HK-2 (cell line): Measurements from ENCODE around the gene NTNG1.
"Not testable (repeated sequence)": the region's sequence is repeated elsewhere in the genome, so short reads cannot be mapped to it uniquely, and the experiment has no call there.

Experiments used
- DNase-seq: peaks from one replicate; pipeline ENCODE4 v3.0.0-alpha.2; 2018; ENCODE audit not compliant: unreplicated experiment

Gene NTNG1

DNA sequence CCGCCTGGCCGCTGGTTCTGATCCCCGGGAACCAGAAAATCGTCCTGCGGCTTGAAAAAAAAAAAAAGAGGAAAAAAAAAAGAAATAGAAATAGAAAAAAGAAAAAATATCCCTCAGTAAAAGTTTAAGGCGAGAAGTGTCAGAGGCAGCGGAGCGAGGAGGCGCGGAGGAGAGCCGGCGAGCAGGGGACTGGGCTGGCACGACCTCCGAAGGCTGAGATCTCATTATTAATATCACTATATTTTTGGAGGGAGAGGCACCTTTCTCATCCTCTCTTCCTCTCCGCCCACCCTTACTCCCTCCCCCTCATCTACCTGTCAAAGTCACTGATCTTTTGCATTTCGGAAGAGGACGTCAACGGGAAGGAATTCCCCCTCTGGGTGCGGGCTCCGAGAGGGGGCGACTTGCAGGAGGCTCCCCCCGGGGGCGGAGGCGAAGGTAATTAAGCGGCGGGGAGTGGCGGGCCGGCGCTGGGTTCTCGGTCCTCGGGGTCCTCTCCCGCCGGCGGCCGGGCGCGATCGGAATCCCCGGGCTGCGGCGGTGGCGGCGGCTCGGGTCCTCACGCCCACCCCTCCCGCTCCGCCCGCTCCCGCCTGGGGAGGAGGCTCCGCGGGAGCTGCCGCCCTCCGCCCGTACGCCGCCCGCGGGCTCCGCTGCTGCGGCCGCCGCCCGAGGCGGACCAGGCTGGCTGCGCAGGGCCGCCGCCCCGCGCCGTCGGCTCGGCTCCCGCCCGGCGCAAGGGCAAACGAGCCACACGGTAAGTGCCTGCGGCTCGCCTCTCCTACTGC is at the start of gene NTNG1:
Gene NTNG1, plus strand, starts transcription at position 337 of the 788 bp plus-strand sequence.
- DNase-seq, result peak; percentile 57

DNA sequence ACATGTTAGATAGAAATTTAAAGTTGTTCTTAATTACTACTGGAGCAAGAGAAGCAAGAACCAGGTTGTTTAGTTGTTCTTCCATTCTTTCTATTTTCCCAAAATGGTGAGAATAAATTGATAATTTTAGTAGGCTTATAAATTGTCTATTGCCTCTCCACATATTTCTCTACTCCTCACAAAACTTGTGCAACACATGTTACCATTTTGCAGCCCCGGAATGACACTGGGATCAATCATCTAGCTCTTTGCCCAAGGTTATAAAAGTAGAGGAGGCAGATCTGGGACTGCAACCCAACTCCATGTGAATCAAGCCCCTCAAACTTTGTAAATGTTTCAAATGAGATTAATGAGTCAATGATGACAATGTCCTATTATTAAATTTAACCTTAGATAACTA is 49.4 kb upstream of the NTNG1 start:
- no peak for DNase-seq

DNA sequence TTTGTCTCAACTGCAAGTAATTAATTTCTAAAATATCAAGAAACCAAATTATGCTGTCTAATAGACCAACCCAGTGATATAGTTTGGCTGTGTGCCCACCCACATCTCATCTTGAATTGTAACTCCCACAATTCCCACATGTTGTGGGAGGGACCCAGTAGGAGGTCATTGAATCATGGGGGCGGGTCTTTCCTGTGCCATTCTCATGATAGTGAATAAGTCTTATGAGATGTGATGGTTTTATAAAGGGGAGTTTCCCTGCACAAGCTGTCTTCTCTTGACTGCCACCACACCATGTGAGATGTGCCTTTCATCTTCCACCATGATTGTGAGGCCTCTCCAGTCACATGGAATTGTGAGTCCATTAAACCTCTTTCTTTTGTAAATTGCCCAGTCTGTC is 47.4 kb upstream of the NTNG1 start:
- DNase-seq, result not testable (repeated sequence)

GRCh38 chr1:107095647-107096046 is 45.2 kb upstream of the NTNG1 start:
- no peak for DNase-seq

- DNase-seq, result no peak
Observed at GRCh38 chr1:107096690-107097089, 44.1 kb upstream of the NTNG1 start.

DNA sequence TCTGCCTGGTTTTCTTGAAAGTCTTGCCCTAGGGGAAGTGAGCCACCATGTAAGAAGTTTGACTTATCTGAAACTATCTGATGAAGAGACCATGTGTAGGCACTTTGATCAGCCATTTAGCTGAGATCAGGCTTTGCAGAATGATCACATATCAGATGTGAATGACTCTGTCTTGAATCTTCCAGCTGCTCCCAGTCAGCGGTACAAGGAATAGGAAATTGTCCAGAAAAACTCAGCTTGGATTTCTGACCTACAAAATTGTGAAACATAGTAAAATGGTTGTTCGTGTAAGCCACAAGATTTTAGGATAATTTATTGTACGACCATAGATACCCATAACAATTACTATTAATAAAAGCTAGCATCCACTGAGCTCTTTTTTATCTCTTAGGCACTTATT is 41.9 kb upstream of the NTNG1 start:
- no peak for DNase-seq

DNA sequence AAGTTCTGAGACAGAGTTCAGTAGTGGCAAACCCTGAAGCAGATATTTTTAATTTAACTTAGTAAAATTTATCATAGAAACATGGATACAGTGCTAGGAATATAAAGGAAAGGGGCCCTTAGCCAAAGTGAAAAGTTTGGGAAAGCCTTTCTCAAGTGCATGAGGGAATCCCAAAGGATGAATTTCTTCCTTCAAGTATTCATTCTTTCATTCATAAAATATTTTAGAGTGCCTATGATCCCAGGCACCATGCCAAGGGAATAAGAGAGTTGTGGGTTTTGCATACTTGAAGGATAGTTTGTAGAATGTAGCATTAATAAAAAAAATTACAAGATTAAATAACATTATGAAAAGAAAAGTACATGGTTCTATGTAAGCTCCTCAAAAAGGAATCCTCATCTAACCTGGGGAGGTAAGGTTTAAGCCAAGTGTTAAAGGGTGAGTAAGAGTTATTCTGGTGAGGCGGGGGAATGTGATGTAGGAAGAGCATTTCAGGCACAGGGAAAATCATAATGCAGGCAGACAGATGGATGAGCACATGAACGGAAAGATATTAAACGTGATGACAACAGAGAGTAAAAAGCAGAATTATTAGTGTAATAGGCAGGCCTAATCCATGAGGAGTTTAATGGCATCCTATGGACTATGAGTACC is 40.4 kb upstream of the NTNG1 start:
- DNase-seq, result no peak

GRCh38 chr1:107105914-107106313 is 34.9 kb upstream of the NTNG1 start:
- no peak for DNase-seq

GRCh38 chr1:107110326-107110725 is 30.5 kb upstream of the NTNG1 start:
- DNase-seq, result no peak

- no peak for DNase-seq
Observed at GRCh38 chr1:107116306-107116790, 24.5 kb upstream of the NTNG1 start.

DNA sequence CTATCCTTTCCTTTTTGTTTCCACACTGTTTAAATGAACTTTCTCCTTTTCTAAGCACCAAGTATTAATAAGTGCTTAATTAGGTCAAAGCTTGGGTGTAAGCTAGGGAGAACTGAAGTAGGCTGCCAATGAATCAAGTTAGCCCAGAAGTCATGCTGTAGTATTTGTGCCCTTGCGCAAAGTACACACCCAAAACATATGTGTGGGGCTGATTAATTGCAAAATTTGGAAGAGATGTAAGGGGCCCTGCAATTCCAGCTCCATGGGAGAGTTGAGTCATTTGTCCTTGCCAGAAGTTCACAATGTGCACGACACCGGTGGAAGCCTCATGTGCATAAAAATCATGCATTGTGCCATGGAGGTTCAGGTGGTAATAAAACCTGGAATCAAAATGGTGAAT is 18.6 kb upstream of the NTNG1 start:
- no peak for DNase-seq

DNA sequence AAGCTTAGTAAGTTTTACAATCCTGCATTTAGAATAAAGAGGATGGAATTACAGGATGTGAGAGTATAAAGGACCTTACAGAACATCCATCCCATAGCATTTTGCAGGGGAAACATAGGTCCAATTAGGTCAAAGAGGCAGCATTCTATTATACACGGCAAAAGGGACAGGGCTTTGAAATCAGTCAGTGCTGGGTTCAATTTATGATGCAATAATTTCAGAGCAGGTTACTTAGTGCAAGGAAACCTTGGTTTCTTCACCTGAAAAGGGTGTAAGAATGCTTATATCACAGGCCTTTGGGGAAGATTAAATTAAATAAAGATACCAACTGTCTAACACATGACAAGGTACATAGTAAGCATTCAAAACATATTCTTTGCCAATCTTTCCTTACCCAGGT is 17.1 kb upstream of the NTNG1 start:
- DNase-seq, result no peak

DNA sequence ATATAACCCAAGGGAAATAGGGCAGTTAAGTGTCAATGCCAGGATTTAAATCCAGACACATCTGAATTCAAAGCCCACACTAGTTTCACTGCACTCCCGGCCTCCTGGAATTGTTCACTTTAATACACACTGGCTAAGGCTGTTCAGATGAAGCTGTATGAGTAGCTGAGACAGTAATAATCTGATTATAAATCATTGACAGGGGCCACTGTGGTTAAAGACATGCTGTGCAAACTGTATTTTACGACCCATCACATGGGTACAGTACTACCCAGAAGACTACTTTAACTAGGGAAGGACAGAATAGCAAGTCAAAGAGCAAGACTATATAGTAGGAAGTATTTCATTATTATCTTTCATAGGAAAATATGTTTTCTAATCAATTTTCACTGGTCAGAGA is 16.1 kb upstream of the NTNG1 start:
- no peak for DNase-seq

- DNase-seq, result no peak
Observed at GRCh38 chr1:107132195-107132594, 8.6 kb upstream of the NTNG1 start.

DNA sequence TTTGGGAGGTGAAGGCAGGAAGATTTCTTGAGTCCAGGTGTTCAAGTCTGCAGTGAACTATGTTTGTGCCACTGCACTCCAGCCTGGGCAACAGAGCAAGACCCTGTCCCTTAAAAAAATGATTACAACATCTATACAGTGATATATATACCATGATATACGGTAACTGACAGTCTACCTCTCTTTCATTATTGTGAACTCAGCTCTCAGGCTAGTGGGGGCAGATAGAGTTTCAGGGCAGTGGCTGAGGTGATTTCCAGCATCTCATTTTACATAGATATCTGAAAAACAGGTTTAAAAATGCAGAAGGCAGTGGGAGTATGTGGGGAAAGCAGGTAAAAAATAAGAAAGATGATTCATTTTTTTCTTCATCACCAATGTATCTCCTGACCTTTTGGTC is 8.1 kb upstream of the NTNG1 start:
- DNase-seq, result no peak

DNA sequence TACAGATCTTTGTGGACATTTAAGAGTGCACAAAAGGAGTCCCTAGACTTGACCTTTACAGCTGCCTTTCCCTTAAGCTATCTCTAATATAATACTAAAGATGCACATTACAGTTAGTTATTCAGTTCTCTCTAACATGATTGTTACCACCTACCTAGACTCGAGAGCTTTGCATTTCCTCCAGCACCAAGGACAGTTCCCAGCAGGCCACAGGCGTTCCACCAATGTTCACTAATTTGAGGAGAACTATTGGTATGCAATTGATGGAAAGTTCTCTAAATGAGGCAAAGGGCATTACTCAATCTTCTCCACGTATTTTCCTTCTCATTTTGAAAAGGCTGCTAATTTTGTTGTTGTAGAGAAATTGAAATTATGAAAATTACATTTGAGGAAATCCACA is 5.4 kb upstream of the NTNG1 start:
- DNase-seq, result peak; percentile 46

GRCh38 chr1:107138166-107138565 is 2.7 kb upstream of the NTNG1 start:
- DNase-seq, result no peak

DNA sequence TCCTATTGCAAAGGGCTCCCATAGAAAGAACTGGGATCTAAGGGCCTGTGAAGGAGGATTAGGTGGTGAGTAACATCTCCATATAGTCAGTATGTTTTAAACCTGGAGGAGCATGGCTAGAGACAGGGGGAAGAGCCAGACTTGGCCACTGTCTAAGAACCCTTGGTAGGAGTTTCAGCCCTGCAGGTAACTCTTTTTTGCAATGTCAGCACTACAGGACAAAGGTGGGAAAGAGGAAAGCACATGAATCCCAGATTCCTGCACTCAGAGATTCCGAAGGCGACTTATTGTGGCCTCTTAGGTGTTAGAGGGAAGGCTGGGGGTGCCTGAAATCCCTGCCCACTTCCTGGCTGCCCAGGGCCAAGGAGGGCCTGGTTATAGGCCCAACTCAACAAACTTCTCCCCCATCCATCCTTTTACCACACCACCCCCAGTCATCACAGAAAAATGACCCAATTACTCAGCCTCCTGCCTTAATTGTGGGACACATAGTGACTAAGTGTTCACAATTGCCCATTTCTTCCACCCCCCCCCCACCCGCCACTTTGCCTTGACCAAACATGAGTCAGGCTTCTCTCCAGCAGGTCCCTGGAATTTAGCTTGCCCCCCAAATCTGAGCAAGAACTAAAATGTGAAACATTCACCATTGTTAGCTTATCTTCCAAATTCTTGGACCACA is 1.9 kb upstream of the NTNG1 start:
- peak; percentile 82 for DNase-seq

DNA sequence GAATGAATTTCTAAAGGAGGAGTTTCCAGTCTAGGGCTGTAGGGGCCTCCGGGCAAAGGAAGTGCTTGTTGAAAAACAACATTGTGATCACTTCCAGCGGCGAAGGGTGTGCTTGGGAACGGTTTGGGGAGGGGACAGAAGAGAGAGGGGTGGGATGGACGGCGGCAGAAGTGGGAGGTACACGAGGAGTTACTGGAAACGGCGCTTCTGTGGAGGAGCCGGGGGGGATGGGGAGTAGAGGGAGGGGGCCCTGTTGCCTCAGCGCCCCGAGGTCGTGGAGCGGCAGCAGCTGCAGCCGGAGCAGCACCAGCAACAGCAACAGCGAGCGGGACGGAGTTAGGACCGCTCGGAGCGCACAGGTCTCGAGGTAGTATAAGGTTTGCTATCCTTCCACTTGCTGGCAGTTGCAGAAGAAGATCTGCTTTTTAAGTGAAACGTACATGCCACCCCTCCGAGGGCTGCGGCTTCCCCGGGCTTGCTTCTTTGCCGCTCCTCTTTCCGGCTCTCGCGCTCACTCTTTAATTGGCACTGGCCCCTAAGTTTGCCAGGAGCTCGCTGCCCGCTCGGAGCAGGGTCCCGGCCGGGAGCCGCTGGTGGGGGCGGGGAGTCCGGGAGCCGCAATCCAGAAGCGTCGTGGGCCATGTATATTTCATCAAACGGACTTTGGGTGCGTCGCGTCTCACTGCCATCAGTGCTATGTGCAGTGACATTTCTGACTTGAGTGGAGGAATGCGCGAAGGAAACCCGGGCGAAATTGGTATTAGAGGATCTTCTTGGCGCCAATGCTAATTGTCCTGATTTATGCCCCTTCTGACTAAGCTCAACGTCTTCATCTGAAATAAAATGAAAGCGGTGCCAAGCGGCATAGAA is 771 bp upstream of the NTNG1 start:
- peak; percentile 75 for DNase-seq

GRCh38 chr1:107141491-107142126 is 770 bp downstream of the NTNG1 start:
- peak; percentile 50 for DNase-seq

- no peak for DNase-seq
Observed at GRCh38 chr1:107142140-107142542, 1.3 kb downstream of the NTNG1 start.
